GM12892 (cell line): Measurements from ENCODE around the gene B4GALT2.

ENCODE experiments used
- DNase-seq: peaks from one replicate; pipeline ENCODE4 v3.0.0; 2011; ENCODE audit not compliant: insufficient read length
- FAIRE-seq: peaks from 2 replicates; lab custom pipeline; 2011; peaks lifted over from hg19 to GRCh38; lab: Jason Lieb, UNC
- POLR2A ChIP-seq: IDR thresholded peaks from 2 replicates; pipeline ENCODE4 v1.6.1; 2011; ENCODE audit warnings: low read depth, low read length, control low read depth
- POLR2AphosphoS5 ChIP-seq: IDR thresholded peaks from 2 replicates; pipeline ENCODE4 v1.6.1; 2011; ENCODE audit warnings: low read depth, low read length, control low read depth
- TAF1 ChIP-seq: IDR thresholded peaks from 2 replicates; pipeline ENCODE4 v1.6.1; 2011; ENCODE audit warnings: low read depth, mild to moderate bottlenecking, control low read depth, low read length, borderline replicate concordance

The B4GALT2 gene

DNA sequence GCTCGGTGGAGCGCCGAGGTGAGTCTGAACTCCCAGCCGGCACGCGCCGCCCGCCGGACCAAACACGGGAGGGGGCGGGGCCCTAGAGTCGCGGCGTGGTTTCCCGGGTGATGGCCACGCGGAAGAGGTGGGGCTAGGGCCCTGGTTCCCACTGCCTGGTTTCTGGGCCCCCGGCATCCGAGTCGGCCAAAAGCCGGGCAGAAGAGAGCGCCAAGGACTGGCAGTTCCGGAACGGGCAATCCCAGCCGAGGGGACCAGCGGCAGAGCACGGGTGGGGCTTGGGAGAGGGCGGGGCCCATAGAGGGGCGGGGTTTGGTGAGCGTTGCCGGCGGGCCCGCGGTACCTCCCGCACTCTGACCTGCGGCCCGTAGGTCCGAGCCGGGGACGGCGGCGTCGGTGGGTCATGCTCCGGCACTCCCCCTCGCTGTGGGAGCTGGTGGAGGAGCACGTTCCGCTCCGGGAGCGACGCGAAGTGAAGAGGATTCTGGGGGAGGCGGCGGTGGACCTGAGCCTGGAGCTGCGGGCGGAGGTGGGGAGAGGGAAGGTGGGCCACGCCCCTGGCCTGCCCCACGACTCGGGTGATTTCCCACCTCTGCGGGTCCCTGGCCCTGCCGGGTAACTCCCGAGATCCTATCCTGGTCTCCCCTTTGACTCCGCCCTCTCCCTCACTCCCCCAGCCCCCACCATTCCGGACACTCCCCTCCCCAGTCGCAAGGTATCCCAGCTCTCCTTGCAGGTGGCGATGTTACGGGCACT, 12.6 kb downstream of the B4GALT2 start, which contains the start of gene CCDC24:
Gene CCDC24 (plus strand): TSS at position 124 of the 756 bp plus-strand sequence. CDS start 280 bp downstream, at position 404.
- FAIRE-seq, result peak; percentile 75
- 0 out of 2 replicates have a peak, but pooled peaks have one; percentile 18 for TF ChIP-seq TAF1
- TF ChIP-seq POLR2A, result 0 out of 2 replicates have a peak, but pooled peaks have one; percentile 53
- TF ChIP-seq POLR2AphosphoS5, result no peak
- DNase-seq, result peak; percentile 91

DNA sequence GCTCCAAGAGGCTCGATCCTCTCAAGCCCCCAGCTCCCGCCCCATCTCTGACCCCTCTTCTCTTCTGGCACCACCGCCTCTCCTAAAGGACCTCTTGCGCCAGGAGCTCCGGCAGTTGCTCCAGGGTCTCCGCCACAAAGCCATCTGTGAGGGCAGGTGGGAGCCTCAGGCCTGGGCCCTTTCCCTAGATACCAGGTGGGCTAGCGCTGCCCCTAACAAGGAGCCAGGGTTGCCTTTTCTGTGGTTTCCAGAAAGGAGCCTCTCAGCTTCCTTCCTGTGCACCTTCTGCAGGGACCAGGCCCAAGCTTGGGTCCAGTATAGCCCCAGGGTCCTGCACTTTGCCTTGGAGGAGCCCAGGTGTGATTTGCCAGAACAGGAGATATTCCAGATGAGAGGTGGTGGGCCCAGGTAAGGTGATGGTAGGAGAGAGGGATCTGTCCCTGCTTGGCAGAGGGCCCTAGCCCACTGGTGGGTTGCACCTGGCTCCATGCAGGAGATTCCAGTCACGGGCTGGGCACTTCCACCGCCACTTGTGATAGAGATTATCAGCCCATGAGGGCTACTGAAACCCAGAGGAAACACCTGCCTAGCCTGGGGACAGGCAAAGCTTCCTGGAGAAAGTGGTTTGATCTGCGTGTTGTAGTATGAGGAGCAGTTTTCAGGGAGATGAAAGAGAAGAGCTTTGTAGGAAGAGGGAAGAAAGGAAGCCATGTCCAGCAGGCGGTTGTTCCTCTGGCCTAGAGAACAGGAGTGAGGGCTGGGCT, 13.4 kb downstream of the B4GALT2 start:
- FAIRE-seq, result no peak
- no peak for TF ChIP-seq POLR2A
- DNase-seq, result no peak

DNA sequence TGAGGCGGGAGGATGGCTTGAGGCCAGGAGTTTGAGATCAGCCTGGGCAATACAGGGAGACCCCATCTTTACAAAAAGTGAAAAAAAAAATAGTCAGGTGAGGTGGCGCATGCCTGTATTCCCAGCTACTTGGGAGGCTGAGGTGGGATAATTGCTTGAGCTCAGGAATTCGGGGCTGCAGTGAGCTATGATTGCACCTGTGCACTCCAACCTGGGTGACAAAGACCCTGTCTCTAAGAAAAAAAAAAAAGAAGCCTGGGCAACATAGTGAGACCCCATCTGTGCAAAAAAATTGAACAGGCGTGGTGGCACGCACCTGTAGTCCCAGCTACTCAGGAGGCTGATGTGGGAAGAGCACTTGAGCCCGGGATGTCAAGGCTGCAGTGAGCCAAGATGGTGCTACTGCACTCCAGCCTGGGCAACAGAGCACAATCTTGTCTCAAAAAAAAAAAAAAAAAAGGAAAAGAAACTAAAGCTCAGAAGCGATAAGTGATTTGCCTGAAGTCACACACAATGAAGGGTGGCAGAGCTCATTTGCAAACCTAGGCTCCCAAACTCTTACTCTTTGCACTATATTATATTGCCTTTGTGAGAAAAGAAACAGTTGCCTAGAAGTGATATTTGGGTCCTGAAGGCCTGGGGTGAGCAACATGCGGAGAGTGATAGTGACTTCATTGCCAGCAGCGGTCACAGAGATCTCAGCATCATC, 14.3 kb downstream of the B4GALT2 start:
- DNase-seq, result no peak
- no peak for TF ChIP-seq POLR2AphosphoS5
- no peak for TF ChIP-seq POLR2A
- no peak for TF ChIP-seq TAF1
- FAIRE-seq, result no peak

DNA sequence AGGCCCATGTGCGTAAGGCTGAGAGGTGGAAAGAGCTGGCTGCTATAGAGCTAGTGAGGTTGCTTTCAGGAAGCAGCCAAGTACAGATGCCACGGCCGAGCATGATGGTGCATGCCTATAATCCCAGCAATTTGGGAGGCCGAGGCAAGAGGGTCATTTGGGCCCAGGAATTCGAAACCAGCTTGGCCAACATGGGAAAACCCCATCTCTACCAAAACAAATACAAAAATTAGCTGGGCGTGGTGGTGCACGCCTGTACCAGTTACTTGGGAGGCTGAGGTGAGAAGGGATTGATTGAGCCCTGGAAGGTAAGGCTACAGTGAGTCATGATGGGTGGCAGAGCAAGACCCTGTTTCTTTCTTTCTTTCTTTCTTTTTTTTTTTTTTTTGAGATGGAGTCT, 15.1 kb downstream of the B4GALT2 start:
- no peak for TF ChIP-seq POLR2AphosphoS5
- no peak for TF ChIP-seq POLR2A
- no peak for TF ChIP-seq TAF1
- DNase-seq (no peak), FAIRE-seq (no peak)

DNA sequence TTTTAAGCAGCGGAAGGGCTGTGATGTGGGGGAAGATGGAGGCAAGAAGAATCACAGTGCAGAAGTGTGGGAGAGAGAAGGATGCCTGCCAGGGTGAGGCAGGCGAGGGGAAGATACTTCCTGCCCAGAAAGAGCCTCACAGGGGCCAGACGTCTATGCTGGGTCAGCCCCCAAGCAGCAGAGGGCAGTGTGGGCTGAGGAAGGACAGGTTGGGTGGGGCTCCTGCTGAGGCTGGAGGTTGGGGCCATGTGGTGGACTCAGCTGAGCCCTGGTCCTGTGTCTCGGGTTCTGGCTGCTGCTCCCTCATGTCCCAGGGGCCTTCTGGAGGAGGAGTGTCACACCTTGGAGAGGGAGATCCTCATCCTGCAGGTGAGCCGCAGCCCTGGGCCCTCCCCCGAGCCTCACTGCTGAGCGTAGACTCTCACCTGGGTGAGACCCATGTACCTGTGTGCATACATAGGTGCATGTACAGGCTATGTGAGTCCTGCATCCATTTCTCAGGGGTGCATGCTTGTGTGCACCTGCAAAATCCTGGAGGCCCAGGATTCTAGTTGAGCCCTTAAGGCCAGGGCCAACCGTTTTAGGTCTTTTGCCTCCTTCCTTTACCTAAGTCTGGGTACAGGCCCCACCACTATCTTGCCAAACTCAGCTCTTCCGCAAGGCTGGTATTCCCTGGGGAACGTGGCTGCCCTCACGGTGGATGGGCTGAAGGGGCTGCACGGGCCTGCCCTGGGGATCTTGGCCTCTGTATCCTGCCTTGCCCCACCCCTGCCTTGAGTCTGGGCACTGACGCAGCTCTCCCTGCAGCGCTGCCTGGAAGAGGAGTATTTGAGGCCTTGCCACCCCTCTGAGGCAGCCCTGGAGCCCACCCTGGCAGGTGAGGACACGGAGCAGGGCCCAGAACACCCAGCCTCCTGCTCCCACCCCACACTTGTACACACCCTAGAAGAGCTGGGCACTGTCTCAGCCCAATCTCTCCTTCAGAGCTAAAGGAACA, 16.1 kb downstream of the B4GALT2 start:
- DNase-seq (no peak), FAIRE-seq (no peak)
- TF ChIP-seq POLR2A (no peak), TAF1 (no peak), POLR2AphosphoS5 (no peak)

DNA sequence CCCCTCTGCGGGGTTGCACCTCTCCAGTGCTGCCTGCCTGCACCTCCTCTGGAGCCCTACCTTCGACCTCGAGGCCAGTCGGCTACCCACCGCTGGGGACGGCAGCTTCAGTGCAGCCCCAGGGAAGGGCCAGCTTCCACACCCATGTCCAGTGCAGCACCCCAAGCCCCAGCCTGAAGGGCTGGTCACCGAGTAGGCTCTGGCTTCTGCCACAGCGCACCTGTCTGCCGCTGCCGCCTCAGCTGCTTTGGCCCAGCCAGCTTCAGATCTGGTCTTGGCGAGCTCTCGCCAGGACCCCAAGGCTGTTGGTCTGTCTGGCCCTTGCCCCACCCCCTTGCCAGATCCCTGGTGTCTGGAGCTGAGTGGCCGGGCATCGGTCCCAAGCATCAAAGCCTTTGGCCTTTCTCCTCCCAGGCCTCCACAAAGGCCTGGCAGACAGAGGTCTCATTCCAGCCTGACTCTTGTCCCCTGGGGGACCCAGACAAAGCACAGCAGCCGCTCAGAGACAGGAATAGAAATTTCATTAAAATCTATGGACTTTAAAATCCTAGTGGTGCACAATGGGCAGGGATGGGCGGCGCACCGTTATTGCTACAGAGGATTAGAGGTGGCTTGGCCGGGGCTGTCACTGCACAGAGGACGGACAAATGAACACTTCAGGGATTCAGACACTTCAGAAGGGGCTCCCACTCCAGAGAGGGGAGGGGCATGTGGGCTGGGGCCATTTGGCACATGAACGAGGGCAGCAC, 17.1 kb downstream of the B4GALT2 start:
- FAIRE-seq (no peak), DNase-seq (no peak)
- TF ChIP-seq POLR2AphosphoS5 (no peak), TAF1 (no peak), POLR2A (no peak)

GRCh38 chr1:43996733-43997115, 17.7 kb downstream of the B4GALT2 start:
- no peak for DNase-seq
- FAIRE-seq, result no peak
- TF ChIP-seq TAF1, result no peak
- TF ChIP-seq POLR2AphosphoS5, result no peak

DNA sequence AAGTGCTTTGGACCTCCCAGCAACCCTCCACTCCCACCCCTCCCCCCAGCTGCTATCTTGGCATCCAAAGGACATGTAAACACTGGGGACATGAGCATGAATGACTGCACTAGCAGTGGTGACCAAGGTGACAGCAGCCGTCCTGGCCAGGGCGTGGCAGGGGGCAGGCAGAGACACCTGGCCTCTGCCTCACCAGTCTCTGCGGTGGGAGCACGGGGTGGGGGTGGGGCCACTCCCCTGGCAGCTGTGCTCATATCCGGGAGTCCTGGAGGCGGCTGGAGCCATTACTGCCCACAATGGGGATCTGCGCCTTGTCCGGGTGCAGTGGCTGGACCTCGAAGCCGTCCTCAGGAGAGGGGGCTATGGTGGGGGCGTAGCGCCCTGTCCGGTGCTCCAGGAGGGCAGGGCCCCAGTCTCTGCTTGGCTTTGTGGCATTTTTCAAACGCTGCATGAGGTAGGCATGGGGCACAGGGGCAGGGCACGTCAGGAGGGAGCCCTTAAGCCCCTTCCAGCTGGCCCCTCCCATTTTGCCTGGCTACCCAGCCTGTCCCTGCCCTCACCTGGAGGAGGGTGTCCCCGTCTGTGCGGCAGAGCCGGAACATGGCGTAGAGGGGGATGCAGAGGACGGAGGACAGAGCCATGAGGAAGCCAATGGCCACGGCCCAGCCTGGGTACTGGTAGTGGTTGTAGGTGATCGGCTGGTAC, 18.4 kb downstream of the B4GALT2 start:
- TF ChIP-seq POLR2AphosphoS5, result no peak
- DNase-seq, result no peak
- no peak for FAIRE-seq

- FAIRE-seq, result no peak
- no peak for TF ChIP-seq TAF1
- TF ChIP-seq POLR2A, result no peak
- TF ChIP-seq POLR2AphosphoS5, result no peak
Observed at GRCh38 chr1:43998000-43998378, 19.0 kb downstream of the B4GALT2 start.

More at GRCh38 chr1:43998000-43998378, 19.0 kb downstream of the B4GALT2 start:
- no peak for DNase-seq
